Glutamatergic neuron (in vitro differentiated cells): ENCODE measurements around the gene FSTL5. TPM values are rescaled to one million over a fixed set of nuclear protein-coding genes. Genes with fewer than 3 reads are reported as not detected.

Experiments used
- DNase-seq: peaks from one replicate; pipeline ENCODE4 v3.0.0; 2022
- H3K27ac Mint-ChIP-seq: one replicate; pipeline ENCODE4 v1.8.0; 2020; ENCODE audit warnings: mild to moderate bottlenecking, mixed read lengths, inconsistent platforms; ENCODE audit not compliant: unreplicated experiment
- H3K27me3 Mint-ChIP-seq: one replicate; pipeline ENCODE4 v1.8.0; 2020; ENCODE audit warnings: mild to moderate bottlenecking, moderate library complexity, mixed read lengths, inconsistent platforms; ENCODE audit not compliant: unreplicated experiment
- H3K36me3 Mint-ChIP-seq: one replicate; pipeline ENCODE4 v1.8.0; 2020; ENCODE audit warnings: mild to moderate bottlenecking, mixed read lengths, inconsistent platforms; ENCODE audit not compliant: unreplicated experiment
- H3K4me1 Mint-ChIP-seq: one replicate; pipeline ENCODE4 v1.8.0; 2020; ENCODE audit warnings: mild to moderate bottlenecking, low read depth, mixed read lengths, inconsistent platforms; ENCODE audit not compliant: unreplicated experiment
- H3K4me3 Mint-ChIP-seq: one replicate; pipeline ENCODE4 v1.8.0; 2020; ENCODE audit warnings: mild to moderate bottlenecking, mixed read lengths, inconsistent platforms; ENCODE audit not compliant: unreplicated experiment
- H3K9me3 Mint-ChIP-seq: one replicate; pipeline ENCODE4 v1.8.0; 2020; ENCODE audit warnings: mild to moderate bottlenecking, moderate library complexity, mixed read lengths, inconsistent platforms; ENCODE audit not compliant: unreplicated experiment
- CTCF ChIP-seq: fragments of 200-600 bp; sonication (generic); IDR thresholded peaks from one replicate; pipeline ENCODE4 v1.5.0; 2021; ENCODE audit not compliant: partially characterized antibody, unreplicated experiment
- total RNA-seq: library from RNA; stranded (reverse); fragmentation: NEBNext Ultra II Directional; extraction: Animal tissue kit (Norgen Biotek cat#: 25700); gene quantifications from one replicate; pipeline ENCODE4 v1.2.1, GENCODE V29; 2021; ENCODE audit not compliant: unreplicated experiment

Gene FSTL5
- total RNA-seq, 1 donor from 2014 or later: 9.2 TPM

DNA sequence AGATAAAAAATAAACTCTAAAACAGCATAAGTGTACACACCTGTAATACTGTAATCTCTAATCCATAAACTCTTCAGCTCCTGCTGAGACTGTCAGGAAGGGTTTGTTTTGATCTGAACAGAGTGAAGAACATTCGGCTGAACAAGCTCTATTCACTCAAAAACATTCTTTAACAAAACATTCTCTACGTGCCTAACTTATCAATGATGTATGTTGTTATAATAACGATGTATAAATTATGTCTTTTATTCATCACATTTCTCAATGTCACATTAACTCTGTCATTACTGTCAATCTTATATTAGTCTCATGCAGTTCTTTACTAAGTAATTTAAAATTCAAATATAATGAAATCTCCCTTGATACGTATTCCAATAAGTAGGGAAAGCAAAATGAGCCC, 280.6 kb downstream of the FSTL5 start:
- no peaks in the 10 kb centered on the region for H3K36me3 Mint-ChIP-seq
- no peak overlapping the region for H3K4me3 Mint-ChIP-seq
- no peaks in the 10 kb centered on the region for H3K27me3 Mint-ChIP-seq
- TF ChIP-seq CTCF: no peak
- no peak overlapping the region for H3K27ac Mint-ChIP-seq
- no peak for DNase-seq
- no peaks in the 10 kb centered on the region for H3K9me3 Mint-ChIP-seq
- H3K4me1 Mint-ChIP-seq: no peaks in the 10 kb centered on the region

DNA sequence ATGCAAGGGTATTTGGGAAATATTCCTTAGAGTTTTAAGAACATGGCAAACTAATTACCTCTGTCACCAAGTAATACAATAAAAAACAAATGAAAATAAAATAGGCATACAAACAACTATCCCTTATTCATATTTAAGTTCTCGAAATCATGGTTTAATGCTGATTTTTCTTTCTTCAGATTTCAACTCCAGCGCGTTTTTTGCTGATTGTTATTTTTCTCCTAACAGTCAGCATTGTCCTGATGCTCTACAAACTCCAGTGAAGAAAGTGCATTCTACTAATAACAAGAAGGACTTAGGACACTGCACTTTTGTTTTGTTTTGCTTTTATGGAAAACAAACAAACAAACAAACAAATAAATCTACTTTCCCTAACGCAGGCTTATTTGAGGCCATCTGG, 282.4 kb downstream of the FSTL5 start:
- H3K36me3 Mint-ChIP-seq: no peaks in the 10 kb centered on the region

DNA sequence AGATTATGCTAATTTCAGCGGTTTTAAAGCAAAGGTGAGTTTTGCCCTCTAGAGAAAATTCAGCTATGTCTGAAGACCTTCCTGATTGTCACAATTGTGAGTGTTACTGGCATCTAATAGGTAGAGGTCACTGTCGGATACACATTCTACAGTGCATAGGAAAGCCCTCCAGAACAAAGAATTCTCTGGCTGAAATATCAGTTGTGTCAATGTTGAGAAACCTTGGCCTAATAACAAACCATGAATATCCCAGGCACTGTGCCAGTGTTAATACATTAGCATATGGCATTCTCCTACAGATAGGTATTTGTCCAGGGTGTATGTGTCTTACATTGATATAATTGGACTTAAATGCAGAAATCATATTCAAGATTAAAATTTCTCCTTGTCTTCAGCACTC, 294.3 kb downstream of the FSTL5 start:
- Mint-ChIP-seq H3K4me3 (no peak overlapping the region), H3K27me3 (no peaks in the 10 kb centered on the region), H3K9me3 (no peaks in the 10 kb centered on the region), H3K36me3 (no peaks in the 10 kb centered on the region), H3K27ac (no peak overlapping the region), H3K4me1 (no peaks in the 10 kb centered on the region)
- no peak for DNase-seq
- no peak for TF ChIP-seq CTCF

More for the DNA sequence above, 282.4 kb downstream of the FSTL5 start:
- no peaks in the 10 kb centered on the region for H3K4me1 Mint-ChIP-seq
- no peak for DNase-seq
- H3K9me3 Mint-ChIP-seq: no peaks in the 10 kb centered on the region
- TF ChIP-seq CTCF: no peak
- H3K4me3 Mint-ChIP-seq: no peak overlapping the region
- no peaks in the 10 kb centered on the region for H3K27me3 Mint-ChIP-seq
- H3K27ac Mint-ChIP-seq: no peak overlapping the region

DNA sequence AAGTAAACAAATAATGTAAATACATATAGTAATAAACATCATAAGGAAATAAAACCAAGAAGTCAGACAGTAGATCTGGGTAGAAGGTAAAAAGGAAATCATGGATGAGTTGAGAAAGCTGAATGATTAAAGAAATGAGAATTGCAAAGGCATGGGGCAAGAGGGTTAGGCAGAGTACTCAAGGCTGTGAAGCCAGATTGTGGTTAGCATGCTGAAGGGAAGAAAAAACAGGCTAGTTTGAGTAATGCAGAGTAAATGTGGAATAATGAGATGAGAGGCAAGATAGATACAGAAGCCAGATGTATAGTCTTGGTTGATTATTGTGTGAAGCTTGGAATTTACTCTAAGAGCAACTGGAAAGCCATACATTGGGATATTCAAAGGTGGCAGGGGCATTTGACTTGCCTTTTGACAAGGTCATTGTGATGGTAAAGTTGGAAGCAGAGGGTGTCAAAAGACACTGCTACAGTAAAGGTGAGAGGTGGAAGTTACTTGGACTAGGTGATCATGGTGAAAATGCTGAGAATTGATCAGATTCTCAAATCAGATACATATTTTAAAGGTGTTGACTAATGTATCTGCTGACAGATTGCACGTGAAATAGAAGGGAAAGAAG, 307.0 kb downstream of the FSTL5 start:
- no peaks in the 10 kb centered on the region for H3K36me3 Mint-ChIP-seq
- H3K9me3 Mint-ChIP-seq: no peaks in the 10 kb centered on the region
- no peak for TF ChIP-seq CTCF
- H3K4me1 Mint-ChIP-seq: no peaks in the 10 kb centered on the region
- H3K27ac Mint-ChIP-seq: no peak overlapping the region
- H3K4me3 Mint-ChIP-seq: no peak overlapping the region
- no peaks in the 10 kb centered on the region for H3K27me3 Mint-ChIP-seq
- no peak for DNase-seq

DNA sequence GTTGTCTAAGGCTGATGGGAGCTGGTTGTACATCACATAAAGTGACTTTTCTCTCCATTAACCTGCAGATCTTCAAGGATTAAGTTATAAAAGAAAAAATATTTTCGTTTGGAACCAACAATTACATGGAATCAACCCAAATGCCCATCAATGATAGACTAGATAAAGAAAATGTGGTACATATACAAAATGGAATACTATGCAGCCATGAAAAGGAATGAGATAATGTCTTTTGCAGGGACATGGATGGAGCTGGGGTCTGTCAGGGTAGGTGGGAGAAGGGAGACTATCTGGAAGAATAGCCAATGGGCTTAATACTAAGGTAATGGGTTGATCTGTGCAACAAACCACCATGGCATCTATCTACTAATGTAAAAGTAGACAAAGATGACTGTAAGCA, 313.2 kb downstream of the FSTL5 start:
- H3K36me3 Mint-ChIP-seq: peaks cover 5% of the 10 kb centered on the region
- DNase-seq: no peak
- H3K9me3 Mint-ChIP-seq: no peaks in the 10 kb centered on the region
- H3K27me3 Mint-ChIP-seq: no peaks in the 10 kb centered on the region
- TF ChIP-seq CTCF: no peak
- no peak overlapping the region for H3K27ac Mint-ChIP-seq
- H3K4me1 Mint-ChIP-seq: no peaks in the 10 kb centered on the region
- no peak overlapping the region for H3K4me3 Mint-ChIP-seq
